H9 (cell line): ENCODE data around the gene EPHB6. TPM values are rescaled to one million over a fixed set of nuclear protein-coding genes. Genes with fewer than 3 reads are reported as not detected.

ENCODE experiments used
- DNase-seq: peaks from one replicate; pipeline ENCODE4 v3.0.0-alpha.2; 2017
- H2AFZ ChIP-seq: one replicate; pipeline ENCODE4 v1.6.1; 2013; ENCODE audit warnings: mild to moderate bottlenecking, low read length, control low read depth, moderate library complexity
- H2AK5ac ChIP-seq: 2 replicates; pipeline ENCODE4 v1.6.1; 2013; ENCODE audit warnings: low read length, control low read depth, mixed read lengths; ENCODE audit not compliant: insufficient read length
- H2BK120ac ChIP-seq: one replicate; pipeline ENCODE4 v1.6.1; 2013; ENCODE audit warnings: low read depth, mild to moderate bottlenecking, low read length, control low read depth, inconsistent platforms; ENCODE audit not compliant: poor library complexity, severe bottlenecking
- H2BK12ac ChIP-seq: 2 replicates; pipeline ENCODE4 v1.6.1; 2013; ENCODE audit warnings: low read length, control low read depth, mixed read lengths, low read depth; ENCODE audit not compliant: insufficient read length
- H2BK15ac ChIP-seq: 2 replicates; pipeline ENCODE4 v1.6.1; 2013; ENCODE audit warnings: low read depth, low read length, control low read depth
- H2BK20ac ChIP-seq: one replicate; pipeline ENCODE4 v1.6.1; 2013; ENCODE audit warnings: low read depth, mild to moderate bottlenecking, low read length, control low read depth, inconsistent platforms; ENCODE audit not compliant: poor library complexity, severe bottlenecking
- H2BK5ac ChIP-seq: 2 replicates; pipeline ENCODE4 v1.6.1; 2013; ENCODE audit warnings: low read length, control low read depth, mixed read lengths; ENCODE audit not compliant: insufficient read length
- H3K14ac ChIP-seq: 2 replicates; pipeline ENCODE4 v1.6.1; 2013; ENCODE audit warnings: low read length, control low read depth; ENCODE audit not compliant: insufficient read depth
- H3K18ac ChIP-seq: 2 replicates; pipeline ENCODE4 v1.6.1; 2013; ENCODE audit warnings: low read depth, mild to moderate bottlenecking, mixed read lengths, low read length, control low read depth; ENCODE audit not compliant: insufficient read length
- H3K23ac ChIP-seq: 2 replicates; pipeline ENCODE4 v1.6.1; 2013; ENCODE audit warnings: low read length, control low read depth, mixed read lengths, low read depth; ENCODE audit not compliant: insufficient read length
- H3K23me2 ChIP-seq: 2 replicates; pipeline ENCODE4 v1.6.1; 2013; ENCODE audit warnings: low read depth, mild to moderate bottlenecking, mixed read lengths, low read length, control low read depth; ENCODE audit not compliant: insufficient read length, poor library complexity, severe bottlenecking
- H3K27ac ChIP-seq: 2 replicates; pipeline ENCODE4 v1.5.1; 2013; ENCODE audit warnings: low read length, control low read depth, mixed read lengths, low read depth; ENCODE audit not compliant: insufficient read length
- H3K27me3 ChIP-seq: 2 replicates; pipeline ENCODE4 v1.6.1; 2013; ENCODE audit warnings: low read length, control low read depth, inconsistent platforms; ENCODE audit not compliant: insufficient read depth
- H3K4ac ChIP-seq: 2 replicates; pipeline ENCODE4 v1.6.1; 2013; ENCODE audit warnings: low read depth, mild to moderate bottlenecking, control low read depth, inconsistent platforms, low read length, moderate library complexity
- H3K4me1 ChIP-seq: 2 replicates; pipeline ENCODE4 v1.6.1; 2013; ENCODE audit warnings: low read length, control low read depth, inconsistent platforms; ENCODE audit not compliant: insufficient read depth
- H3K4me2 ChIP-seq: 2 replicates; pipeline ENCODE4 v1.6.1; 2013; ENCODE audit warnings: low read length, control low read depth, mixed read lengths; ENCODE audit not compliant: insufficient read length, insufficient read depth
- H3K56ac ChIP-seq: 2 replicates; pipeline ENCODE4 v1.6.1; 2013; ENCODE audit warnings: low read depth, mild to moderate bottlenecking, mixed read lengths, low read length, control low read depth; ENCODE audit not compliant: insufficient read length
- H3K79me1 ChIP-seq: 2 replicates; pipeline ENCODE4 v1.6.1; 2013; ENCODE audit warnings: low read depth, mild to moderate bottlenecking, moderate library complexity, low read length, control low read depth, inconsistent platforms; ENCODE audit not compliant: insufficient read depth, poor library complexity, severe bottlenecking
- H3K79me2 ChIP-seq: 2 replicates; pipeline ENCODE4 v1.6.1; 2013; ENCODE audit warnings: low read length, control low read depth, inconsistent platforms; ENCODE audit not compliant: insufficient read depth
- H3K9ac ChIP-seq: 2 replicates; pipeline ENCODE4 v1.6.1; 2013; ENCODE audit warnings: low read length, control low read depth, mixed read lengths; ENCODE audit not compliant: insufficient read length; ENCODE audit errors: extremely low read depth
- H3K9me3 ChIP-seq: one replicate; pipeline ENCODE4 v1.6.1; 2013; ENCODE audit warnings: low read depth, low read length, inconsistent platforms; ENCODE audit not compliant: control insufficient read depth
- H3T11ph ChIP-seq: one replicate; pipeline ENCODE4 v1.6.1; 2013; ENCODE audit warnings: mild to moderate bottlenecking, low read length, control low read depth, inconsistent platforms
- H4K20me1 ChIP-seq: one replicate; pipeline ENCODE4 v1.6.1; 2013; ENCODE audit not compliant: control insufficient read depth, insufficient read length, insufficient read depth
- H4K5ac ChIP-seq: 2 replicates; pipeline ENCODE4 v1.6.1; 2013; ENCODE audit warnings: low read depth, mild to moderate bottlenecking, mixed read lengths, low read length, control low read depth; ENCODE audit not compliant: insufficient read length
- H4K8ac ChIP-seq: replicated peaks from 2 replicates; pipeline ENCODE4 v1.6.1; 2013; ENCODE audit warnings: low read length, control low read depth, mixed read lengths, low read depth; ENCODE audit not compliant: insufficient read length
- H4K91ac ChIP-seq: 2 replicates; pipeline ENCODE4 v1.6.1; 2013; ENCODE audit warnings: low read depth, mild to moderate bottlenecking, moderate library complexity, mixed read lengths, low read length, control low read depth; ENCODE audit not compliant: insufficient read length
- H3K27ac Mint-ChIP-seq, 3 experiments: 2 replicates in 2 of 3; 3 replicates in 1 of 3; pipeline ENCODE4 v1.8.0; 2020 to 2021; ENCODE audit warnings: mixed read lengths in 3 of 3, mild to moderate bottlenecking in 1 of 3, moderate library complexity in 1 of 3
- H3K27me3 Mint-ChIP-seq: 2 replicates; pipeline ENCODE4 v1.8.0; 2021; ENCODE audit warnings: low read depth, mild to moderate bottlenecking, moderate library complexity, mixed read lengths
- H3K36me3 Mint-ChIP-seq, 3 experiments: 2 replicates in 2 of 3; 3 replicates in 1 of 3; pipeline ENCODE4 v1.8.0; 2020 to 2021; ENCODE audit warnings: low read depth in 3 of 3, mixed read lengths in 3 of 3; ENCODE audit not compliant: insufficient read depth in 1 of 3
- H3K4me1 Mint-ChIP-seq, 2 experiments: 2 replicates each; pipeline ENCODE4 v1.8.0; 2020; ENCODE audit warnings: mixed read lengths in 2 of 2
- H3K4me3 Mint-ChIP-seq, 2 experiments: 2 replicates in 1 of 2; 3 replicates in 1 of 2; pipeline ENCODE4 v1.8.0; 2020 to 2021; ENCODE audit warnings: mild to moderate bottlenecking in 2 of 2, mixed read lengths in 2 of 2, moderate library complexity in 1 of 2
- H3K9me3 Mint-ChIP-seq, 2 experiments: 2 replicates in 1 of 2; 3 replicates in 1 of 2; pipeline ENCODE4 v1.8.0; 2020; ENCODE audit warnings: mild to moderate bottlenecking in 2 of 2, mixed read lengths in 2 of 2, moderate library complexity in 1 of 2
- CTCF ChIP-seq: fragments of 200-600 bp; sonication (generic); conservative IDR thresholded peaks from 3 replicates; pipeline ENCODE4 v1.8.0; 2021; ENCODE audit warnings: antibody characterized with exemption, mild to moderate bottlenecking
- WGBS: extraction: QIAGEN DNeasy Blood & Tissue Kit; methylation state at CpG from one replicate; pipeline ENCODE4 v1.1.7; 2013; ENCODE audit warnings: missing lambda C conversion rate, low lambda C conversion rate, mixed read lengths; ENCODE audit not compliant: insufficient read length; ENCODE audit errors: extremely low coverage; 5-methylcytosine and 5-hydroxymethylcytosine counted together
- total RNA-seq: library from RNA; stranded (reverse); gene quantifications from 2 replicates; pipeline ENCODE4 v1.2.1, GENCODE V29; 2021

The EPHB6 gene
- total RNA-seq, 1 experiment from 2014 or later, result 9.7 TPM

GRCh38 chr7:142865766-142866165 is 10.9 kb downstream of the EPHB6 start:
- no CpG with 5 or more reads among the region's 13 CpGs for WGBS

More at GRCh38 chr7:142865766-142866165, 10.9 kb downstream of the EPHB6 start:
- Histone ChIP-seq H4K20me1 (no peaks in the 10 kb centered on the region), H3K23ac (no peak overlapping the region), H3K23me2 (no peaks in the 10 kb centered on the region), H3K9ac (no peak overlapping the region), H4K5ac (no peak overlapping the region), H4K91ac (no peak overlapping the region), H3T11ph (no peak overlapping the region), H2BK120ac (no peak overlapping the region), H3K4me1 (peaks cover 8% of the 10 kb centered on the region), H3K18ac (no peak overlapping the region), H4K8ac (no peak overlapping the region), H2AFZ (no peak overlapping the region), H2BK20ac (no peak overlapping the region), H2BK5ac (no peak overlapping the region), H3K27ac (no peak overlapping the region), H3K27me3 (no peaks in the 10 kb centered on the region), H3K79me1 (no peaks in the 10 kb centered on the region), H3K4me2 (no peak overlapping the region), H3K4ac (no peak overlapping the region), H3K56ac (no peak overlapping the region), H3K79me2 (no peaks in the 10 kb centered on the region), H2BK15ac (no peak overlapping the region; the same call in 1 of the 2 replicates), H2AK5ac (no peak overlapping the region), H3K9me3 (no peaks in the 10 kb centered on the region), H3K14ac (no peak overlapping the region), H2BK12ac (no peak overlapping the region)
- Mint-ChIP-seq H3K9me3 (no peaks in the 10 kb centered on the region), H3K4me1 (peaks cover 32 to 44% of the 10 kb centered on the region in 2 experiments), H3K27ac (no peak overlapping the region), H3K27me3 (peaks cover 4% of the 10 kb centered on the region; the same call in 1 of the 2 replicates), H3K36me3 (peaks cover 0 to 12% (median 5%) of the 10 kb centered on the region in 3 experiments; a peak in 5 of 7 replicates), H3K4me3 (no peak overlapping the region)
- TF ChIP-seq CTCF, result no peak
- no peak for DNase-seq
